LNCaP clone FGC (cell line): ENCODE data around the gene BTF3.

ENCODE experiments used
- DNase-seq: peaks from one replicate; pipeline ENCODE4 v3.0.0-alpha.2; 2011; ENCODE audit warnings: low read depth
- H3K4me3 ChIP-seq: 2 replicates; pipeline ENCODE4 v1.5.1; 2011; ENCODE audit warnings: mild to moderate bottlenecking, low read depth, low read length, control low read depth
- TF ChIP-seq, protein P1 (sequence below): IDR thresholded peaks from 2 replicates; pipeline ENCODE4 v1.5.1; 2012; ENCODE audit warnings: mild to moderate bottlenecking; ENCODE audit not compliant: control insufficient read depth, insufficient read depth; ENCODE audit errors: extremely low read depth

BTF3 gene

GRCh38 chr5:73522989-73523388 lies 24.7 kb downstream of the BTF3 start:
- no peak overlapping the region for H3K4me3 ChIP-seq
- DNase-seq = no peak
- TF ChIP-seq, protein P1, sequence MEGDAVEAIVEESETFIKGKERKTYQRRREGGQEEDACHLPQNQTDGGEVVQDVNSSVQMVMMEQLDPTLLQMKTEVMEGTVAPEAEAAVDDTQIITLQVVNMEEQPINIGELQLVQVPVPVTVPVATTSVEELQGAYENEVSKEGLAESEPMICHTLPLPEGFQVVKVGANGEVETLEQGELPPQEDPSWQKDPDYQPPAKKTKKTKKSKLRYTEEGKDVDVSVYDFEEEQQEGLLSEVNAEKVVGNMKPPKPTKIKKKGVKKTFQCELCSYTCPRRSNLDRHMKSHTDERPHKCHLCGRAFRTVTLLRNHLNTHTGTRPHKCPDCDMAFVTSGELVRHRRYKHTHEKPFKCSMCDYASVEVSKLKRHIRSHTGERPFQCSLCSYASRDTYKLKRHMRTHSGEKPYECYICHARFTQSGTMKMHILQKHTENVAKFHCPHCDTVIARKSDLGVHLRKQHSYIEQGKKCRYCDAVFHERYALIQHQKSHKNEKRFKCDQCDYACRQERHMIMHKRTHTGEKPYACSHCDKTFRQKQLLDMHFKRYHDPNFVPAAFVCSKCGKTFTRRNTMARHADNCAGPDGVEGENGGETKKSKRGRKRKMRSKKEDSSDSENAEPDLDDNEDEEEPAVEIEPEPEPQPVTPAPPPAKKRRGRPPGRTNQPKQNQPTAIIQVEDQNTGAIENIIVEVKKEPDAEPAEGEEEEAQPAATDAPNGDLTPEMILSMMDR = no peak

DNA sequence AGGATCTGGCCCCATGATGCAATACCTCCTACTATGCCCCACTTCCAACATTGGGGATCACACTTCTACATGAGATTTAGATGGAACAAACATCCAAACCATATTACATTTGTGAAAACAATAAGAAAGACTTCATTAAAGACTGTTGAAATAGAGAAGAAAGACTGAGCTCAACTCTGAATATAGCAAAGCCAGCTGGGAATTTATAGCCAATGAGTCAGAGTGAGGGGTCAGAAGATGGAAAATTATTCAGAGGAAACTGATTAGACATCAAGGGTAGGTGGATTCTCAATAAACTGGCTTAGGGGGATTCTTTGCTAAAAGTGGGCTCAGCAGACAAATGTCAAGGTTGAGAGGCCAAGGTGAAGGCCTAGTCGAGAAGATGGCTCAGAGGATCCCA lies 25.6 kb downstream of the BTF3 start:
- H3K4me3 ChIP-seq = no peak overlapping the region
- no peak for DNase-seq
- TF ChIP-seq, protein P1 = no peak

DNA sequence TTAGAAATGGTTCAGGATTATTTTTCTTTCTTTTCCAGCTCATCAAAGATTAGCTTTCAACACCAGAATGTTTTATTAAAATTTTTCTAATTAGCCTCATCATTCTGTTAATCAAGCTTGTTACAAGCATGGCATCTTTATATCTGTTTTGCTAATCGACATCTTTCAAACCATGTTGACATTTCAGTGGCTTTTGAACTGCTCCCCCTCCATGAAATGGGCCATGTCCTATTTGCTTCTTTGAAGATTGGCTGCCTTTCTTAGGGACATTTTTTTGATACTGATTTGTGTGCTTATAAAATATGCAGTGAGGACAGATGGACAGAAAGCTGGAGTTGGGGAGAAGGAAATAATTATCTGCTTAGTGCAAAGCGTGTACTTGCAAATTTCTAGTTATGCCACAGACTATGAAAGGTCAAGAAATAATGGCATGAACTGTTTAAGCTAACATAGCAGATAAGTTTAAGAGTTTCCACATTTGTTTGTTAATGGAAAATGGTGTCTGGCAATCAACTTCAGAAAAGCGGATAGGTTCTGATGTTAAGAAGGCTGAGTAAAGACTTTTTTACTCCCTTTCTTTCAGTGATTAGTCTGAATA lies 27.5 kb downstream of the BTF3 start:
- DNase-seq = no peak
- TF ChIP-seq, protein P1 = no peak

GRCh38 chr5:73528248-73528647 lies 30.0 kb downstream of the BTF3 start:
- TF ChIP-seq, protein P1 = no peak
- H3K4me3 ChIP-seq = no peak overlapping the region
- DNase-seq = no peak

More for the DNA sequence above, 27.5 kb downstream of the BTF3 start:
- no peak overlapping the region for H3K4me3 ChIP-seq

- DNase-seq = no peak
- TF ChIP-seq, protein P1 = no peak
- no peak overlapping the region for H3K4me3 ChIP-seq
These were observed 30.8 kb downstream of the BTF3 start for GRCh38 chr5:73529081-73529480.

DNA sequence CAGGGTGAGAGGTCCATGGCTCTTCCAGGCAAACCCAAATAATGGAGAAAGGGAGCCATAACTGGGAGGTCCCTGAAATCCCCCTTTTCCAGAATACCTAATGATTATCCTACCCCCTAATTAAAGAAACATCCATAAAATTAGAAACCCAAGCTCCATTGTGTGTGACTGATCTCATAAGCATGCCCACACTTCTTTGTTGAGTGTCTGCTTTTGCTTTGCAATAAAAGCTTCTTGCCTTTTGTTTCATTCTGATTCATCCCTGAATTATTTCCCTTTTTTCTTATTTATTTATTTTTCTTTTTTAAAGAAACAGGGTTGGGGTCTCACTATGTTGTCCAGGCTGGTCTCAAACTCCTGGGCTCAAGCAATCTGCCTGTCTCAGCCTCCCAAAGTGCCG lies 33.1 kb downstream of the BTF3 start:
- H3K4me3 ChIP-seq = no peak overlapping the region
- no peak for DNase-seq
- TF ChIP-seq, protein P1 = no peak

DNA sequence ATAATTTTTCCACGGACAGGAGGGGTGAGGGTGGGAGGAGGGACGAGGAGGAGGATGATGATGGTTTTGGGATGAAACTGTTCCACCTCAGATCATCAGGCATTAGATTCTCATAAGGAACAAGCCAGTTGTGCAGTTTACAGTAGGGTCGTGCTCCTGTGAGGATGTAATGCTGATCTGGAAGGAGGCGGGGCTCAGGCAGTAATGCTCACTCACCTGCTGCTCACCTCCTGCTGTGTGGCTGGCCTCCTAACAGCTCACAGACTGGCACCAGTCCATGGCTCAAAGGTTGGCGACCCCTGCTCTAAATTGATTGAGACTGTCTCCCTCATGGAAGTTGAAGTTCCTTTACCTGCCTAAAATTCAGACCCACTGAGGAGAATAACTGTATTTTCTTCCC lies 34.0 kb downstream of the BTF3 start:
- no peak for DNase-seq
- no peak overlapping the region for H3K4me3 ChIP-seq
- TF ChIP-seq, protein P1 = no peak
